ENCODE results near the gene AP1G1.

DNA sequence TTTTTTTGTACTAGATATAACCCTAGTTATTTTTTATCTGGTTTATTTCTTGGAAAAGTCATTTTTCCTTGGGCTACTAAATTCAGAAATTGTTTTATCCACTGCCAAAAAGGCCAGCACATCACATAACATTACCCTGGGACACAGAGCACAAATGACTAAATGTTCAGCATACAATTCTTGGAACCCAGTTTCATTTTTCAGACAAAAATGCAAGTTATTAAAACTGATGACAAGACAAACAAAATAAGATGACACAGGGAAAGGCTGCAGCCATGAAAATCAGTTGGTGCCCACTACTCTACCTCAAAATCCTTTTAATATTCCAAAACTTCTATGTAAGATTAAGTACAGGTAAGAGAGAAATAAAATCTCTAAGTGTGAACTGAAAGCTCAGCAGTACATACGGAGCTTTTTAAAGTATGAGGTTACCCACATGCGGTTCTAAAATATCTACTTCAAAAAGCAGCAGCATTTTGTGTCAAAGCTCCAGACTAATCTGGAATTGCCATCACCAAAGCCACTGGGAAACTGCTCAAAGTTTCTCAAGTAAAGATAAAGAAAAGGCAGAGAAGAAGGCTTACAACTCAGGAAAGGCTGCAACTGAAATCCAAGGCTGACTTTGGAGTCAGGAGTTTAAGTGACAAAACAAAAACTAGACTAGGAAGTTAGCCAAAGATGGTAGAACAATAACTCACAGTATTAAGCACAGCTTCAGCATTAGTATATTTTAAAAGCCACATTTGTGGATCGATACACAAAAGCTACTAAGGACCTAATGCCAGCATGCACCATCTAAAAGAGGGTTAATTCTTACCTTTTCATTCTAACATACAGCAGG lies 41.4 kb downstream of the AP1G1 start:
- TF ChIP-seq CTCF (IDR thresholded peaks at IDR 0.05; ENCODE audit: poor library complexity, severe bottlenecking) (no peak), POLR2AphosphoS5 (IDR thresholded peaks at IDR 0.05) (no peak), EZH2 (IDR thresholded peaks at IDR 0.05; ENCODE audit: borderline replicate concordance, insufficient read depth, low read length, poor library complexity, severe bottlenecking) (no peak), EP300 (conservative IDR thresholded peaks at IDR 0.05; ENCODE audit: poor library complexity, severe bottlenecking) (no peak), SMC3 (conservative IDR thresholded peaks at IDR 0.05; ENCODE audit: poor library complexity) (no peak)
- TF ChIP-seq, protein P1, sequence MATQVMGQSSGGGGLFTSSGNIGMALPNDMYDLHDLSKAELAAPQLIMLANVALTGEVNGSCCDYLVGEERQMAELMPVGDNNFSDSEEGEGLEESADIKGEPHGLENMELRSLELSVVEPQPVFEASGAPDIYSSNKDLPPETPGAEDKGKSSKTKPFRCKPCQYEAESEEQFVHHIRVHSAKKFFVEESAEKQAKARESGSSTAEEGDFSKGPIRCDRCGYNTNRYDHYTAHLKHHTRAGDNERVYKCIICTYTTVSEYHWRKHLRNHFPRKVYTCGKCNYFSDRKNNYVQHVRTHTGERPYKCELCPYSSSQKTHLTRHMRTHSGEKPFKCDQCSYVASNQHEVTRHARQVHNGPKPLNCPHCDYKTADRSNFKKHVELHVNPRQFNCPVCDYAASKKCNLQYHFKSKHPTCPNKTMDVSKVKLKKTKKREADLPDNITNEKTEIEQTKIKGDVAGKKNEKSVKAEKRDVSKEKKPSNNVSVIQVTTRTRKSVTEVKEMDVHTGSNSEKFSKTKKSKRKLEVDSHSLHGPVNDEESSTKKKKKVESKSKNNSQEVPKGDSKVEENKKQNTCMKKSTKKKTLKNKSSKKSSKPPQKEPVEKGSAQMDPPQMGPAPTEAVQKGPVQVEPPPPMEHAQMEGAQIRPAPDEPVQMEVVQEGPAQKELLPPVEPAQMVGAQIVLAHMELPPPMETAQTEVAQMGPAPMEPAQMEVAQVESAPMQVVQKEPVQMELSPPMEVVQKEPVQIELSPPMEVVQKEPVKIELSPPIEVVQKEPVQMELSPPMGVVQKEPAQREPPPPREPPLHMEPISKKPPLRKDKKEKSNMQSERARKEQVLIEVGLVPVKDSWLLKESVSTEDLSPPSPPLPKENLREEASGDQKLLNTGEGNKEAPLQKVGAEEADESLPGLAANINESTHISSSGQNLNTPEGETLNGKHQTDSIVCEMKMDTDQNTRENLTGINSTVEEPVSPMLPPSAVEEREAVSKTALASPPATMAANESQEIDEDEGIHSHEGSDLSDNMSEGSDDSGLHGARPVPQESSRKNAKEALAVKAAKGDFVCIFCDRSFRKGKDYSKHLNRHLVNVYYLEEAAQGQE (IDR thresholded peaks at IDR 0.05; ENCODE audit: borderline replicate concordance), result no peak

Data from neural cell (in vitro differentiated cells).